H1 (cell line): ENCODE results near the gene NOL9. TPM values are rescaled to one million over a fixed set of nuclear protein-coding genes. Genes with fewer than 3 reads are reported as not detected.

Experiments used
- CTCF ChIA-PET: fragments of 300-600 bp; sonication (Branson Sonifier 250); formaldehyde crosslinking; loops from one replicate; lab custom pipeline; 2021; ENCODE audit not compliant: partially characterized antibody; lab: Charles Lee
- POLR2A ChIA-PET: fragments of 300-600 bp; sonication (Branson Sonifier 250); formaldehyde crosslinking; loops from one replicate; lab custom pipeline; 2021; ENCODE audit warnings: inconsistent platforms; ENCODE audit not compliant: partially characterized antibody; lab: Charles Lee
- DNase-seq, 2 experiments: peaks; one replicate each; pipeline versions ENCODE4 v3.0.0 to v3.0.0-alpha.2; 2010 to 2022; ENCODE audit warnings: low spot score in 2 of 2, low read depth in 1 of 2, mixed read lengths in 1 of 2
- FAIRE-seq: peaks from 2 replicates; lab custom pipeline; 2011; peaks lifted over from hg19 to GRCh38; lab: Jason Lieb, UNC
- H2AFZ ChIP-seq: 2 replicates; pipeline ENCODE4 v1.8.1; 2012; ENCODE audit warnings: low read length, inconsistent platforms
- H2AK5ac ChIP-seq: 2 replicates; pipeline ENCODE4 v1.6.1; 2013; ENCODE audit warnings: low read depth, low read length
- H2BK120ac ChIP-seq: replicated peaks from 2 replicates; pipeline ENCODE3; 2013; ENCODE audit warnings: low read depth, low read length, inconsistent platforms
- H2BK12ac ChIP-seq: 2 replicates; pipeline ENCODE4 v1.6.1; 2013; ENCODE audit warnings: low read depth, low read length
- H2BK15ac ChIP-seq: 2 replicates; pipeline ENCODE4 v1.6.1; 2013; ENCODE audit warnings: low read length
- H2BK20ac ChIP-seq: 2 replicates; pipeline ENCODE4 v1.6.1; 2013; ENCODE audit warnings: low read length
- H2BK5ac ChIP-seq: 2 replicates; pipeline ENCODE4 v1.6.1; 2013; ENCODE audit warnings: low read depth, low read length
- H3K14ac ChIP-seq: 2 replicates; pipeline ENCODE4 v1.6.1; 2013; ENCODE audit warnings: inconsistent platforms; ENCODE audit not compliant: insufficient read length
- H3K18ac ChIP-seq: 2 replicates; pipeline ENCODE4 v1.6.1; 2013; ENCODE audit warnings: low read length; ENCODE audit errors: extremely low read depth
- H3K23ac ChIP-seq: 2 replicates; pipeline ENCODE4 v1.6.1; 2013; ENCODE audit warnings: inconsistent platforms; ENCODE audit not compliant: insufficient read length
- H3K23me2 ChIP-seq: 2 replicates; pipeline ENCODE4 v1.6.1; 2013; ENCODE audit warnings: low read depth, low read length
- H3K27ac ChIP-seq: 2 replicates; pipeline ENCODE4 v1.6.1; 2011; ENCODE audit warnings: low read depth, low read length, inconsistent platforms
- H3K27me3 ChIP-seq, 4 experiments: replicated peaks in 1 of 4; 1 replicate in 1 of 4; 2 replicates in 3 of 4; pipeline versions ENCODE4 v1.6.1 to v1.8.1; 2011 to 2013; ENCODE audit warnings: low read length in 3 of 4, mild to moderate bottlenecking in 3 of 4, inconsistent platforms in 2 of 4, mixed read lengths in 2 of 4, moderate library complexity in 1 of 4; ENCODE audit not compliant: control insufficient read depth in 3 of 4, insufficient read depth in 3 of 4; ENCODE audit errors: extremely low read depth in 1 of 4
- H3K36me3 ChIP-seq, 4 experiments: 2 replicates each; pipeline versions ENCODE4 v1.6.1 to v1.8.1; 2011 to 2013; ENCODE audit warnings: mild to moderate bottlenecking in 4 of 4, low read length in 3 of 4, moderate library complexity in 2 of 4, control low read depth in 1 of 4, inconsistent platforms in 1 of 4; ENCODE audit not compliant: insufficient read depth in 4 of 4, control insufficient read depth in 2 of 4
- H3K4ac ChIP-seq: replicated peaks from 2 replicates; pipeline ENCODE3; 2013; ENCODE audit warnings: low read length, low read depth, mixed read lengths, inconsistent platforms; ENCODE audit not compliant: insufficient read length
- H3K4me1 ChIP-seq, 4 experiments: replicated peaks in 1 of 4; 1 replicate in 1 of 4; 2 replicates in 3 of 4; pipeline versions ENCODE4 v1.6.1 to v1.8.1; 2011 to 2013; ENCODE audit warnings: low read length in 3 of 4, inconsistent platforms in 2 of 4, mixed read lengths in 1 of 4; ENCODE audit not compliant: insufficient read depth in 4 of 4, control insufficient read depth in 3 of 4
- H3K4me2 ChIP-seq, 2 experiments: 2 replicates each; pipeline versions ENCODE4 v1.6.1 to v1.8.1; 2011 to 2013; ENCODE audit warnings: low read depth in 2 of 2, low read length in 2 of 2, control low read depth in 1 of 2, inconsistent platforms in 1 of 2, mild to moderate bottlenecking in 1 of 2; ENCODE audit not compliant: insufficient read depth in 1 of 2
- H3K4me3 ChIP-seq, 4 experiments: fragments of 200-600, 300-600 bp in 1 of 4; sonication (generic), shearing (Covaris generic), sonication (Bioruptor Twin) in 1 of 4; 2 replicates each; pipeline versions ENCODE4 v1.5.1 to v1.8.1; 2011 to 2016; ENCODE audit warnings: low read length in 4 of 4, low read depth in 3 of 4, control low read depth in 2 of 4, inconsistent platforms in 2 of 4, mild to moderate bottlenecking in 2 of 4, mixed read lengths in 1 of 4, moderate library complexity in 1 of 4; ENCODE audit not compliant: insufficient read depth in 2 of 4; ENCODE audit errors: extremely low read depth in 1 of 4
- H3K56ac ChIP-seq: replicated peaks from 2 replicates; pipeline ENCODE3; 2013; ENCODE audit warnings: low read depth, mild to moderate bottlenecking, mixed read lengths, low read length, inconsistent platforms; ENCODE audit not compliant: insufficient read length
- H3K79me1 ChIP-seq: 2 replicates; pipeline ENCODE4 v1.6.1; 2013; ENCODE audit warnings: low read depth, low read length, control low read depth
- H3K79me2 ChIP-seq, 2 experiments: 2 replicates each; pipeline versions ENCODE4 v1.6.1 to v1.8.1; 2012 to 2013; ENCODE audit warnings: low read length in 2 of 2, mild to moderate bottlenecking in 2 of 2, inconsistent platforms in 1 of 2; ENCODE audit not compliant: insufficient read depth in 2 of 2, control insufficient read depth in 1 of 2
- H3K9ac ChIP-seq, 4 experiments: replicated peaks in 1 of 4; 1 replicate in 1 of 4; 2 replicates in 3 of 4; pipeline versions ENCODE4 v1.6.1 to v1.8.1; 2011 to 2013; ENCODE audit warnings: low read depth in 3 of 4, low read length in 3 of 4, control low read depth in 2 of 4, mild to moderate bottlenecking in 2 of 4, moderate library complexity in 2 of 4, inconsistent platforms in 1 of 4; ENCODE audit errors: extremely low read depth in 1 of 4
- H3K9me3 ChIP-seq, 2 experiments: 2 replicates each; pipeline versions ENCODE4 v1.6.1 to v1.8.1; 2012 to 2013; ENCODE audit warnings: mild to moderate bottlenecking in 2 of 2, moderate library complexity in 2 of 2, control low read depth in 1 of 2, inconsistent platforms in 1 of 2, low read depth in 1 of 2, low read length in 1 of 2, mixed read lengths in 1 of 2; ENCODE audit not compliant: insufficient read depth in 2 of 2
- H4K20me1 ChIP-seq, 2 experiments: replicated peaks in 1 of 2; 2 replicates each; pipeline versions ENCODE3 to v1.8.1; 2011 to 2013; ENCODE audit warnings: inconsistent platforms in 2 of 2, low read length in 2 of 2, mild to moderate bottlenecking in 1 of 2; ENCODE audit not compliant: insufficient read depth in 2 of 2, control insufficient read depth in 1 of 2
- H4K5ac ChIP-seq: 2 replicates; pipeline ENCODE4 v1.6.1; 2013; ENCODE audit warnings: low read length, low read depth, mixed read lengths, inconsistent platforms; ENCODE audit not compliant: insufficient read length
- H4K8ac ChIP-seq: 2 replicates; pipeline ENCODE4 v1.8.0; 2013; ENCODE audit warnings: mild to moderate bottlenecking, moderate library complexity, low read length, inconsistent platforms; ENCODE audit not compliant: insufficient read depth; ENCODE audit errors: extremely low read depth
- H4K91ac ChIP-seq: replicated peaks from 2 replicates; pipeline ENCODE3; 2013; ENCODE audit warnings: low read length, mixed read lengths, inconsistent platforms; ENCODE audit not compliant: insufficient read length
- ATF3 ChIP-seq: IDR thresholded peaks from 2 replicates; pipeline ENCODE4 v1.6.1; 2011; ENCODE audit warnings: low read depth, mild to moderate bottlenecking, low read length; ENCODE audit not compliant: insufficient read depth
- CBX5 ChIP-seq: fragments of 300-800, 300-1000 bp; sonication (generic); IDR thresholded peaks from 2 replicates; pipeline ENCODE4 v1.7.1; 2016; ENCODE audit warnings: antibody characterized with exemption, low read length, low read depth
- CEBPB ChIP-seq: IDR thresholded peaks from 2 replicates; pipeline ENCODE4 v1.6.1; 2012; ENCODE audit warnings: low read depth, low read length
- CHD2 ChIP-seq: IDR thresholded peaks from 2 replicates; pipeline ENCODE4 v1.6.1; 2012; ENCODE audit warnings: low read length, improper control_type of control experiment
- GABPA ChIP-seq: IDR thresholded peaks from 2 replicates; pipeline ENCODE4 v1.6.1; 2011; ENCODE audit warnings: mild to moderate bottlenecking, low read length, moderate library complexity, borderline replicate concordance; ENCODE audit not compliant: insufficient read depth
- JUND ChIP-seq: IDR thresholded peaks from 2 replicates; pipeline ENCODE4 v1.6.1; 2011; ENCODE audit warnings: mild to moderate bottlenecking, improper control_type of control experiment, low read length
- RBBP5 ChIP-seq: IDR thresholded peaks from 2 replicates; pipeline ENCODE4 v1.7.1; 2012; ENCODE audit warnings: low read depth, mild to moderate bottlenecking, inconsistent platforms, low read length, moderate library complexity, borderline replicate concordance
- RFX5 ChIP-seq: IDR thresholded peaks from 2 replicates; pipeline ENCODE4 v1.6.1; 2011; ENCODE audit warnings: low read depth, low read length, improper control_type of control experiment, borderline replicate concordance
- SIX5 ChIP-seq: IDR thresholded peaks from 2 replicates; pipeline ENCODE4 v1.6.1; 2011; ENCODE audit warnings: mild to moderate bottlenecking, low read depth, low read length
- SRF ChIP-seq: IDR thresholded peaks from 2 replicates; pipeline ENCODE4 v1.6.1; 2011; ENCODE audit warnings: mild to moderate bottlenecking, low read depth, low read length, moderate library complexity
- TAF1 ChIP-seq: IDR thresholded peaks from 2 replicates; pipeline ENCODE4 v1.6.1; 2011; ENCODE audit warnings: mild to moderate bottlenecking, low read depth, low read length
- TAF7 ChIP-seq: optimal IDR thresholded peaks from 2 replicates; pipeline ENCODE3; 2011; ENCODE audit warnings: low read depth, mild to moderate bottlenecking, inconsistent platforms, low read length, moderate library complexity, borderline replicate concordance
- WGBS, 2 experiments: shearing (Covaris generic) in 1 of 2; methylation state at CpG; one replicate each; pipeline versions ENCODE4 v1.1.6 to v1.1.7; 2013 to 2015; ENCODE audit warnings: low lambda C conversion rate in 2 of 2, mixed read lengths in 2 of 2, inconsistent platforms in 1 of 2, low coverage in 1 of 2, missing lambda C conversion rate in 1 of 2; ENCODE audit not compliant: insufficient replicate concordance in 2 of 2, insufficient coverage in 1 of 2, insufficient read length in 1 of 2; ENCODE audit errors: extremely low coverage in 1 of 2, missing lambda C conversion rate in 1 of 2; 5-methylcytosine and 5-hydroxymethylcytosine counted together
- polyA plus RNA-seq, 7 experiments: library from polyadenylated mRNA; depleted of rRNA in 3 of 7; stranded (reverse) in 5 of 7; unstranded in 2 of 7; fragments of >200 nt in 5 of 7; fragments of 200-250 nt in 2 of 7; gene quantifications; 1 replicate in 5 of 7; 2 replicates in 1 of 7; 4 replicates in 1 of 7; pipeline versions ENCODE4 v1.2.1 to v1.2.3, GENCODE V29; 2011 to 2013; ENCODE audit warnings: missing spikeins in 2 of 7, mixed read lengths in 2 of 7
- total RNA-seq: library from RNA; stranded (reverse); fragmentation: NEBNext Ultra II Directional; extraction: Animal tissue kit (Norgen Biotek cat#: 25700); gene quantifications from 2 replicates; pipeline ENCODE4 v1.2.1, GENCODE V29; 2021

Gene NOL9
- total and polyA plus RNA-seq, 2 of the 8 experiments (the other 6 are each of a cell fraction or from before 2014, with no cell fraction given) = 17.1 to 38.1 TPM

- H3K9ac ChIP-seq = no peak overlapping the region
- no peak overlapping the region; the same call in 1 of the 2 replicates for H2BK12ac ChIP-seq
- no peak overlapping the region for H4K91ac ChIP-seq
- H2AFZ ChIP-seq = no peak overlapping the region
- no peaks in the 10 kb centered on the region for H3K23me2 ChIP-seq
- no peak overlapping the region for H3K18ac ChIP-seq
- no peaks in the 10 kb centered on the region; a peak in 1 of 7 replicates for H3K4me1 ChIP-seq
- no peak overlapping the region for H2BK5ac ChIP-seq
- H3K14ac ChIP-seq = no peak overlapping the region
- no peak overlapping the region for H3K27ac ChIP-seq
- no peak overlapping the region for H2BK120ac ChIP-seq
- H4K8ac ChIP-seq = peak overlapping the region; percentile 25; the same call in 1 of the 2 replicates
- no peak overlapping the region for H3K23ac ChIP-seq
- no peaks in the 10 kb centered on the region for H3K36me3 ChIP-seq
- no peaks in the 10 kb centered on the region; the same call in 1 of the 2 replicates for H3K79me1 ChIP-seq
- no peak for FAIRE-seq
- H3K9me3 ChIP-seq = no peaks in the 10 kb centered on the region
- H2BK20ac ChIP-seq = no peak overlapping the region
- no peak overlapping the region for H4K5ac ChIP-seq
- WGBS, 2 experiments = 84% methylated on average over 8 of the region's 12 CpGs; no CpG with 5 or more reads in 1 of the 2 experiments
- H2BK15ac ChIP-seq = no peak overlapping the region
- H3K27me3 ChIP-seq = no peaks in the 10 kb centered on the region
- TF ChIP-seq RFX5 (no peak), RBBP5 (no peak), CBX5 (no peak), CEBPB (no peak), SIX5 (no peak), ATF3 (no peak), JUND (no peak), SRF (no peak), CHD2 (no peak), TAF7 (no peak), TAF1 (no peak), GABPA (no peak)
- POLR2A ChIA-PET = interaction anchor here (0.9 to 2.8 kb wide), 3 partner anchors 12 to 16 kb away, joined by 4 to 9 read pairs (median 4); no protein-coding TSS in a partner anchor
- no peaks in the 10 kb centered on the region for H3K79me2 ChIP-seq
- CTCF ChIA-PET = interaction anchor here (0.8 to 10.2 kb wide), 7 partner anchors 9 to 59 kb away, joined by 3 to 107 read pairs (median 5); partner anchors contain the start of gene PLEKHG5
- no peak overlapping the region for H3K4ac ChIP-seq
- H2AK5ac ChIP-seq = 0 out of 2 replicates have a peak overlapping the region, but pooled peaks have one; percentile 6
- DNase-seq = no peak
- no peak overlapping the region for H3K4me2 ChIP-seq
- H4K20me1 ChIP-seq = no peaks in the 10 kb centered on the region
- H3K56ac ChIP-seq = no peak overlapping the region
- H3K4me3 ChIP-seq = no peak overlapping the region
Observed at GRCh38 chr1:6507461-6507911, 46.8 kb downstream of the NOL9 start.
